Neural progenitor cell (in vitro differentiated cells): ENCODE results near the gene AREG. TPM values are rescaled to one million over a fixed set of nuclear protein-coding genes. Genes with fewer than 3 reads are reported as not detected.

Experiments used
- DNase-seq: peaks from one replicate; pipeline ENCODE4 v3.0.0-alpha.2; 2016; ENCODE audit warnings: low spot score
- H2AFZ ChIP-seq: fragments of 200-600 bp; sonication (generic); replicated peaks from 2 replicates; pipeline ENCODE4 v1.6.1; 2016; ENCODE audit warnings: antibody characterized with exemption
- H3F3A ChIP-seq: fragments of 200-600 bp; sonication (generic); 2 replicates; pipeline ENCODE4 v1.6.1; 2016; ENCODE audit warnings: antibody characterized with exemption, low read depth
- H3K27ac ChIP-seq: fragments of 200-600 bp; sonication (generic); 2 replicates; pipeline ENCODE4 v1.5.1; 2016; ENCODE audit warnings: mild to moderate bottlenecking
- H3K27me3 ChIP-seq: fragments of 200-600 bp; sonication (generic); 2 replicates; pipeline ENCODE4 v1.6.1; 2016; ENCODE audit warnings: mild to moderate bottlenecking, moderate library complexity
- H3K36me3 ChIP-seq: fragments of 200-600 bp; sonication (generic); 2 replicates; pipeline ENCODE4 v1.5.1; 2016
- H3K4me1 ChIP-seq: fragments of 200-600 bp; sonication (generic); 2 replicates; pipeline ENCODE4 v1.6.1; 2016; ENCODE audit warnings: mixed run types
- H3K4me2 ChIP-seq: fragments of 200-600 bp; sonication (generic); 2 replicates; pipeline ENCODE4 v1.6.1; 2016
- H3K4me3 ChIP-seq: fragments of 200-600 bp; sonication (generic); 2 replicates; pipeline ENCODE4 v1.5.1; 2016
- H3K79me2 ChIP-seq: fragments of 200-600 bp; sonication (generic); 2 replicates; pipeline ENCODE4 v1.6.1; 2016; ENCODE audit warnings: low read depth
- H3K9ac ChIP-seq: fragments of 200-600 bp; sonication (generic); 2 replicates; pipeline ENCODE4 v1.6.1; 2016
- H3K9me3 ChIP-seq: fragments of 200-600 bp; sonication (generic); 2 replicates; pipeline ENCODE4 v1.5.1; 2016; ENCODE audit warnings: low read depth
- H4K20me1 ChIP-seq: fragments of 200-600 bp; sonication (generic); 2 replicates; pipeline ENCODE4 v1.6.1; 2016; ENCODE audit warnings: low read depth
- H3K27ac Mint-ChIP-seq: 3 replicates; pipeline ENCODE4 v1.8.0; 2021; ENCODE audit warnings: mixed read lengths
- H3K27me3 Mint-ChIP-seq: 2 replicates; pipeline ENCODE4 v1.8.0; 2022; ENCODE audit warnings: low read depth, mild to moderate bottlenecking, inconsistent platforms, moderate library complexity, mixed read lengths; ENCODE audit not compliant: insufficient read depth
- H3K36me3 Mint-ChIP-seq: 3 replicates; pipeline ENCODE4 v1.8.0; 2021; ENCODE audit warnings: mixed read lengths
- H3K4me1 Mint-ChIP-seq: 3 replicates; pipeline ENCODE4 v1.8.0; 2021; ENCODE audit warnings: mixed read lengths
- H3K4me3 Mint-ChIP-seq: 3 replicates; pipeline ENCODE4 v1.8.0; 2021; ENCODE audit warnings: mild to moderate bottlenecking, moderate library complexity, mixed read lengths
- H3K9me3 Mint-ChIP-seq: 3 replicates; pipeline ENCODE4 v1.8.0; 2020; ENCODE audit warnings: mixed read lengths
- CTCF ChIP-seq: fragments of 200-600 bp; sonication (generic); IDR thresholded peaks from 2 replicates; pipeline ENCODE4 v1.5.1; 2017; ENCODE audit warnings: antibody characterized with exemption, mild to moderate bottlenecking
- EZH2 ChIP-seq: fragments of 200-600 bp; sonication (generic); IDR thresholded peaks from 2 replicates; pipeline ENCODE4 v1.6.1; 2017; ENCODE audit warnings: antibody characterized with exemption, mild to moderate bottlenecking, moderate library complexity
- EZH2phosphoT487 ChIP-seq: fragments of 200-600 bp; sonication (generic); IDR thresholded peaks from 2 replicates; pipeline ENCODE4 v1.6.1; 2017; ENCODE audit warnings: antibody characterized with exemption
- total RNA-seq: library from RNA; depleted of rRNA; stranded (reverse); fragments of >200 nt; gene quantifications from 2 replicates; pipeline ENCODE4 v1.2.3, GENCODE V29; 2015; ENCODE audit warnings: low replicate concordance

AREG gene
- total RNA-seq, 1 donor from 2014 or later: not detected

- Mint-ChIP-seq H3K27me3 (no peaks in the 10 kb centered on the region), H3K9me3 (no peaks in the 10 kb centered on the region), H3K4me3 (no peak overlapping the region), H3K36me3 (no peaks in the 10 kb centered on the region), H3K27ac (no peak overlapping the region), H3K4me1 (no peaks in the 10 kb centered on the region)
- no peaks in the 10 kb centered on the region for H3F3A ChIP-seq
- no peak overlapping the region for H3K4me2 ChIP-seq
- no peak overlapping the region for H3K27ac ChIP-seq
- H3K27me3 ChIP-seq: no peaks in the 10 kb centered on the region
- no peak for DNase-seq
- H3K79me2 ChIP-seq: no peaks in the 10 kb centered on the region
- no peaks in the 10 kb centered on the region for H3K36me3 ChIP-seq
- H3K9ac ChIP-seq: no peak overlapping the region
- H2AFZ ChIP-seq: no peak overlapping the region
- no peaks in the 10 kb centered on the region for H3K9me3 ChIP-seq
- no peaks in the 10 kb centered on the region for H3K4me1 ChIP-seq
- H4K20me1 ChIP-seq: no peaks in the 10 kb centered on the region
- no peak for TF ChIP-seq EZH2phosphoT487
- H3K4me3 ChIP-seq: no peak overlapping the region
Observed at GRCh38 chr4:74473155-74473811, 28.3 kb downstream of the AREG start.

GRCh38 chr4:74474345-74475090, 29.6 kb downstream of the AREG start:
- H3K4me1 Mint-ChIP-seq: no peaks in the 10 kb centered on the region
- no peaks in the 10 kb centered on the region for H3K27me3 Mint-ChIP-seq
- H3K4me2 ChIP-seq: no peak overlapping the region
- no peak overlapping the region for H2AFZ ChIP-seq
- TF ChIP-seq EZH2 (no peak), CTCF (no peak), EZH2phosphoT487 (no peak)
- H3K36me3 ChIP-seq: no peaks in the 10 kb centered on the region
- H3K9me3 Mint-ChIP-seq: no peaks in the 10 kb centered on the region
- H3K27me3 ChIP-seq: no peaks in the 10 kb centered on the region
- H3K4me3 Mint-ChIP-seq: no peak overlapping the region
- H3K79me2 ChIP-seq: no peaks in the 10 kb centered on the region
- H3K9ac ChIP-seq: no peak overlapping the region
- H3K4me3 ChIP-seq: no peak overlapping the region
- H3F3A ChIP-seq: no peaks in the 10 kb centered on the region
- no peaks in the 10 kb centered on the region for H3K9me3 ChIP-seq
- H3K27ac Mint-ChIP-seq: no peak overlapping the region
- no peaks in the 10 kb centered on the region for H3K4me1 ChIP-seq
- H3K27ac ChIP-seq: no peak overlapping the region
- DNase-seq: no peak
- no peaks in the 10 kb centered on the region for H3K36me3 Mint-ChIP-seq
- no peaks in the 10 kb centered on the region for H4K20me1 ChIP-seq

GRCh38 chr4:74475091-74475800, 30.3 kb downstream of the AREG start:
- H3F3A ChIP-seq: no peaks in the 10 kb centered on the region
- H3K9me3 ChIP-seq: no peaks in the 10 kb centered on the region
- TF ChIP-seq EZH2 (no peak), EZH2phosphoT487 (no peak), CTCF (no peak)
- no peak for DNase-seq
- Mint-ChIP-seq H3K4me1 (no peaks in the 10 kb centered on the region), H3K27me3 (no peaks in the 10 kb centered on the region), H3K9me3 (no peaks in the 10 kb centered on the region), H3K27ac (no peak overlapping the region), H3K4me3 (no peak overlapping the region), H3K36me3 (no peaks in the 10 kb centered on the region)
- H3K4me2 ChIP-seq: no peak overlapping the region
- no peak overlapping the region for H2AFZ ChIP-seq
- H3K36me3 ChIP-seq: no peaks in the 10 kb centered on the region
- no peak overlapping the region for H3K27ac ChIP-seq
- H3K4me1 ChIP-seq: no peaks in the 10 kb centered on the region
- no peaks in the 10 kb centered on the region for H3K27me3 ChIP-seq
- no peak overlapping the region for H3K9ac ChIP-seq
- no peaks in the 10 kb centered on the region for H4K20me1 ChIP-seq
- no peak overlapping the region for H3K4me3 ChIP-seq
- no peaks in the 10 kb centered on the region for H3K79me2 ChIP-seq
